Sigmoid colon (tissue), 4 donors: Measurements from ENCODE around the gene TRERF1.
"Not testable (repeated sequence)": the region's sequence is repeated elsewhere in the genome, so short reads cannot be mapped to it uniquely, and the experiment has no call there.

ENCODE experiments used
- CTCF ChIP-seq, 4 experiments: fragments of 450-650 bp in 3 of 4; fragments of 200-600 bp in 1 of 4; IDR thresholded peaks; one replicate each; pipeline ENCODE4 v1.5.1; 2016 to 2019; ENCODE audit warnings: antibody characterized with exemption in 4 of 4, mild to moderate bottlenecking in 3 of 4, moderate library complexity in 2 of 4
- POLR2A ChIP-seq, 2 donors: fragments of 450-650 bp; IDR thresholded peaks; one replicate each; pipeline ENCODE4 v1.6.1; 2016; ENCODE audit warnings: antibody characterized with exemption in 2 of 2, mild to moderate bottlenecking in 2 of 2, moderate library complexity in 2 of 2
- POLR2AphosphoS5 ChIP-seq, 4 donors: sonication (generic); formaldehyde crosslinking; IDR thresholded peaks; one replicate each; pipeline ENCODE4 v1.6.1; 2017; ENCODE audit warnings: antibody characterized with exemption in 4 of 4

DNA sequence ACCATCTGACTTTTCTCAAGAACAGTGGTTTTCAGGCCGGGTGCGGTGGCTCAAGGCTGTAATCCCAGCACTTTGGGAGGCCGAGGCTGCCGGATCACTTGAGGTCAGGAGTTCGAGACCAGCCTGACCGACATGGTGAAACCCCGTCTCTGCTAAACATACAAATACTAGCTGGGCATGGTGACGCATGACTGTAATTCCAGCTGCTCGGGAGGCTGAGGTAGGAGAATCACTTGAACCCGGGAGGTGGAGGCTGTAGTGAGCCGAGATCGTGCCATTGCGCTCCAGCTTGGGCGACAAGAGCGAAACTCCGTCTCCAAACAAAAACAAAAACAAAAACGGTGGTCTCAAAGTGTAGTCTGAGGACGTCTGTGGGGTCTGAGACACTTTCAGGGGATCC, 235.2 kb downstream of the TRERF1 start:
- TF ChIP-seq POLR2AphosphoS5, POLR2A, CTCF (IDR thresholded peaks at IDR 0.05): not testable (repeated sequence)
